Lower lobe of right lung (tissue), 2 donors: ENCODE results near the gene CEL. TPM values are rescaled to one million over a fixed set of nuclear protein-coding genes. Genes with fewer than 3 reads are reported as not detected.

Source experiments
- ATAC-seq, 2 donors: fragments of 200-7000 bp; cut with Tn5 transposase; one replicate each; pipeline ENCODE4 v1.9.1; 2020 to 2022; ENCODE audit warnings: mild to moderate bottlenecking in 2 of 2, moderate library complexity in 2 of 2
- DNase-seq: peaks from one replicate; pipeline ENCODE4 v3.0.0-alpha.2; 2020
- H3K27ac ChIP-seq: fragments of 200-600 bp; one replicate; pipeline ENCODE4 v1.8.0; 2022
- H3K27me3 ChIP-seq: fragments of 200-600 bp; one replicate; pipeline ENCODE4 v1.8.0; 2022; ENCODE audit warnings: low read depth
- H3K36me3 ChIP-seq: fragments of 200-600 bp; one replicate; pipeline ENCODE4 v1.8.0; 2022; ENCODE audit warnings: mild to moderate bottlenecking
- H3K4me1 ChIP-seq: fragments of 200-600 bp; one replicate; pipeline ENCODE4 v1.8.0; 2022
- H3K4me3 ChIP-seq: fragments of 200-600 bp; one replicate; pipeline ENCODE4 v1.8.0; 2022; ENCODE audit warnings: mild to moderate bottlenecking
- H3K9me3 ChIP-seq: fragments of 200-600 bp; one replicate; pipeline ENCODE4 v1.8.0; 2022
- CTCF ChIP-seq: fragments of 200-600 bp; IDR thresholded peaks from one replicate; pipeline ENCODE4 v1.8.0; 2022; ENCODE audit warnings: antibody characterized with exemption, mild to moderate bottlenecking
- intact Hi-C: fragments of 100-400 bp; cut with DNase I; formaldehyde crosslinking; loops from one replicate; pipeline ENCODE4 v1.11.0; 2022
- total RNA-seq: library from RNA; stranded (reverse); fragmentation: NEBNext Ultra II Directional; extraction: Animal tissue kit (Norgen Biotek cat#: 25700); gene quantifications from one replicate; pipeline ENCODE4 v1.2.1, GENCODE V29; 2021
- donor health status: DM: no; HTN: yes; CAD: no; lungs with severe emphysema.

Gene CEL
- total RNA-seq, 1 donor from 2014 or later: 1.4 TPM

- no peaks in the 10 kb centered on the region for H3K27me3 ChIP-seq
- intact Hi-C loops: no loop called here
- TF ChIP-seq CTCF: no peak
- peaks cover 99% of the 10 kb centered on the region for H3K36me3 ChIP-seq
- no peak overlapping the region for H3K27ac ChIP-seq
- ATAC-seq (no peak), DNase-seq (peak; percentile 34)
- no peaks in the 10 kb centered on the region for H3K9me3 ChIP-seq
- H3K4me1 ChIP-seq: no peaks in the 10 kb centered on the region
- no peak overlapping the region for H3K4me3 ChIP-seq
These were observed 9.7 kb upstream of the CEL start for GRCh38 chr9:133051966-133052539.

GRCh38 chr9:133054194-133054890 is 7.4 kb upstream of the CEL start:
- H3K27ac ChIP-seq: no peak overlapping the region

GRCh38 chr9:133054966-133055365 is 6.8 kb upstream of the CEL start:
- intact Hi-C loops: no loop called here
- Histone ChIP-seq H3K4me3 (no peak overlapping the region), H3K9me3 (no peaks in the 10 kb centered on the region), H3K4me1 (peaks cover 4% of the 10 kb centered on the region), H3K27me3 (no peaks in the 10 kb centered on the region), H3K27ac (no peak overlapping the region), H3K36me3 (peaks cover 86% of the 10 kb centered on the region)
- DNase-seq (no peak), ATAC-seq (peak in 1 of 2 donors; percentile 28)
- no peak for TF ChIP-seq CTCF

More at GRCh38 chr9:133054194-133054890, 7.4 kb upstream of the CEL start:
- Histone ChIP-seq H3K9me3 (no peaks in the 10 kb centered on the region), H3K4me3 (no peak overlapping the region), H3K27me3 (no peaks in the 10 kb centered on the region), H3K36me3 (peaks cover 92% of the 10 kb centered on the region), H3K4me1 (peaks cover under 1% of the 10 kb centered on the region)
- no peak for TF ChIP-seq CTCF
- intact Hi-C loops: no loop called here
- ATAC-seq (no peak), DNase-seq (peak; percentile 35)

- Histone ChIP-seq H3K4me3 (no peak overlapping the region), H3K36me3 (peaks cover 77% of the 10 kb centered on the region), H3K4me1 (peaks cover 4% of the 10 kb centered on the region), H3K27ac (no peak overlapping the region), H3K27me3 (no peaks in the 10 kb centered on the region), H3K9me3 (no peaks in the 10 kb centered on the region)
- intact Hi-C loops: no loop called here
- ATAC-seq: no peak
- no peak for TF ChIP-seq CTCF
- no peak for DNase-seq
These were observed 5.9 kb upstream of the CEL start for GRCh38 chr9:133055788-133056420.

- ATAC-seq: no peak
- no peak overlapping the region for H3K4me3 ChIP-seq
- peaks cover 71% of the 10 kb centered on the region for H3K36me3 ChIP-seq
- H3K4me1 ChIP-seq: peaks cover 4% of the 10 kb centered on the region
- no peaks in the 10 kb centered on the region for H3K27me3 ChIP-seq
- TF ChIP-seq CTCF: no peak
- no peaks in the 10 kb centered on the region for H3K9me3 ChIP-seq
- intact Hi-C loops: no loop called here
- no peak for DNase-seq
- no peak overlapping the region for H3K27ac ChIP-seq
These were observed 5.2 kb upstream of the CEL start for GRCh38 chr9:133056533-133056932.
